NCI-H1105 treated with DMSO at 0.1 percent for 48 hours (cell line): ENCODE measurements around the gene MEMO1.
"Not testable (repeated sequence)": the region's sequence is repeated elsewhere in the genome, so short reads cannot be mapped to it uniquely, and the experiment has no call there.

Experiments used
- DNase-seq: peaks from one replicate; lab custom pipeline; 2025; lab: John Stamatoyannopoulos, UW

Gene MEMO1

GRCh38 chr2:31998731-31999383, 12.0 kb downstream of the MEMO1 start:
- no peak for DNase-seq

- no peak for DNase-seq
These were observed 13.2 kb downstream of the MEMO1 start for GRCh38 chr2:31997653-31998052.

GRCh38 chr2:31996571-31997150, 14.1 kb downstream of the MEMO1 start:
- no peak for DNase-seq

DNA sequence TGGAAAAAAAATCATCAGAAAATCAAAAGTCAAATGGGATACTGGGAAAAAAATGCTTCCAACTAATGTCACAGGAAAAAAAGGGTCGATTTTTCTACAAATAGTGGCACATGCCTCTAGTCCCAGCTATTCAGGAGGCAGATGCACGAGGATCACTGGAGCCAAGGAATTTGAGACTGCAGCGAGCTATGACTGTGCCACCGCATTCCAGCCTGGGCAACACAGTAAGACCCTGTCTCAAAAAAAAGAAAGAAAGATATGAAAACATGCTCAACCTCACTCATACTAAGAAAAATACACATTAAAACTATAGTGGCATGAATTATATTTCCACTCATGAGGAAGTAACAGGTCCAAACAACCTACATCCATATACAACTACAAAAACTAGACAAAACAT, 17.9 kb downstream of the MEMO1 start:
- DNase-seq = no peak

- DNase-seq = no peak
These were observed 18.7 kb downstream of the MEMO1 start for GRCh38 chr2:31992025-31992579.

- DNase-seq = no peak
These were observed 20.9 kb downstream of the MEMO1 start for GRCh38 chr2:31989946-31990345.

- DNase-seq = no peak
These were observed 23.2 kb downstream of the MEMO1 start for GRCh38 chr2:31987454-31988220.

DNA sequence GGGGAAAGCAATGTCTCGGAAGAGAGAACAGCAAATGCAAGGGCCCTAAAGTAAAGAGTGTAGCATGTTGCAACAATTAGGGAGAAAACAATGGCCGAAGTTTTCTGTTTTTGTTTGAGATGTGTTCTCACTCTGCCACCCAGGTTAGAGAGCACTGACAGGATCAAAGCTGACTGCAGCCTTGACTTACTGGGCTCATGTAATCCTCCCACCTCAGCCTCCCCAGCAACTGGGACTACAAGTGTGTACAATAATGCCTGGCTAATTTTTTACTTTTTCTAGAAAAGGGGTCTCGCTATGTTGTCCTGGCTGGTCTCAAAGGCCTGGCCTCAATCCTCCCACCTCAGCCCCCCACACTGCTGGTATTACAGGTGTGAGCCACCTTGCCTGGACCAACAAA, 23.9 kb downstream of the MEMO1 start:
- no peak for DNase-seq

GRCh38 chr2:31983762-31984467, 26.9 kb downstream of the MEMO1 start:
- DNase-seq = no peak

GRCh38 chr2:31980674-31981356, 30.0 kb downstream of the MEMO1 start:
- no peak for DNase-seq

DNA sequence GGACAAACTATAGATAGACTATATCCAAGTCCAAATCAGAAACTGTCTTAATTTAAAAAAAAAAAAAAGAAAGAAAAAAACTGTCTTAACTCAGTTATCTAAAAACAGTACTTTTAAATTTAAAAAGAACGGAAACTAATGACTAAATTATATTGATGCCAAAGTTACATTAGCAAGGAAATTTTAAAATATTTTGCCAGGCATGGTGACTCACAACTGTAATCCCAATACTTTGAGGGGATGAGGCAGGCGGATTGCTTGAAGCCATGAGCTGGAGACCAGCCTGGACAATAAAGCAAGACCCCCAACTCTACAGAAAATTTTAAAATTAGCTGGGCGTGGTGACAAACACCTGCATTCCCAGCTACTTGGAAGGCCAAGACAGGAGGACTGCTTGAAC, 30.9 kb downstream of the MEMO1 start:
- DNase-seq = no peak

DNA sequence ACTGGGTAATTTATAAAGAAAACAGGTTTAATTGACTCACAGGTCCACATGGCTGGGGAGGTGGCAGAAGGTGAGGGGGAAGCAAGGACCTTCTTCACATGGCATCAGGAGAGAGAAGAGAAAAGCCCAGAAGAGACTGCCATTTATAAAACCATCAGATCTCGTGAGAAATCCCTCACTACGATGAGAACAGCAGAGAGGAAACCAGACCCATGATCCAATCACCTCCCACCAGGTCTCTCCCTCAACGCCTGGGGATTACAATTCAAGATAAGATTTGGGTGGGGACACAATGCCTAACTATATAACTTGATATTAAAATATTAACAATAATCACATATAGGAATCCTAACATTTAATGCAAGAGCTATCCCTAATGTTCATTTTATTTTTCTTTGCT, 31.8 kb downstream of the MEMO1 start:
- no peak for DNase-seq

- no peak for DNase-seq
These were observed 32.4 kb downstream of the MEMO1 start for GRCh38 chr2:31978436-31978835.

- DNase-seq = no peak
These were observed 37.1 kb downstream of the MEMO1 start for GRCh38 chr2:31973665-31974064.

DNA sequence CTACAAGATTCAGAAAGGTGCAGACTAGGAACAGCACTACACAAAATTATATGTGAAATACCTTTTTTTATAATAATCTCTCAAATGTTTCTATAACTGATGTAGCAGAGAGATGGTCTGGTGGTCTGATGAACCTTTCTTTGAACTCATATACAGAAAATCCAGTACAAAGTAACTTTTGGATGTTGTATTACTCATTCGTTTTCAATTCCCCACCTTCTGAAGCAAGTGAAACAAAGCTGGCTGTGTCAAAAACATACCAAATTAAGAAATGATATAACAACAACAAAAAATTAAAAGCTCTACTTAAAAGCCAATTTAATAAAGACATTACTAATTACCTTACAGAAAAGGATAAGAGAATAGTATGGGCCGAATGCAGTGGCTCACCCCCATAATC, 38.7 kb downstream of the MEMO1 start:
- no peak for DNase-seq

GRCh38 chr2:31969178-31969577, 41.6 kb downstream of the MEMO1 start:
- no peak for DNase-seq

GRCh38 chr2:31967790-31968189, 43.0 kb downstream of the MEMO1 start:
- no peak for DNase-seq

GRCh38 chr2:31966402-31966801, 44.4 kb downstream of the MEMO1 start:
- not testable (repeated sequence) for DNase-seq

DNA sequence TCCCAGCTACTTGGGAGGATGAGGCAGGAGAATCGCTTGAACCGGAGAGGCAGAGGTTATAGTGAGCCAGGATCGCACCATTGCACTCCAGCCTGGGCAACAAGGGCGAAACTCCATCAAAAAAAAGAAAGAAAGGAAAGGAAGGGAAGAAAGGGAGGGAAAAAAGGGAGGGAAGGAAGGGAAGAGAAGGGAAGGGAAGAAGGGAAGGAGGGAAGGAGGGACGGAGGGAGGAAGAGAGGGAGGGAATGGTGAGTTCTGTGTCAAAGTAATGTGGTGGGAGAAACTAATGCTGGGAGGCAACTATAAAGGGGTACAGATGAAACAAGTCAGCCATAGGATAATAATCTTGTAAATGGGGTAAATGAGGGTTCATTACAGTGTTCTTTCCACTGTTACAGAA, 45.7 kb downstream of the MEMO1 start:
- no peak for DNase-seq

DNA sequence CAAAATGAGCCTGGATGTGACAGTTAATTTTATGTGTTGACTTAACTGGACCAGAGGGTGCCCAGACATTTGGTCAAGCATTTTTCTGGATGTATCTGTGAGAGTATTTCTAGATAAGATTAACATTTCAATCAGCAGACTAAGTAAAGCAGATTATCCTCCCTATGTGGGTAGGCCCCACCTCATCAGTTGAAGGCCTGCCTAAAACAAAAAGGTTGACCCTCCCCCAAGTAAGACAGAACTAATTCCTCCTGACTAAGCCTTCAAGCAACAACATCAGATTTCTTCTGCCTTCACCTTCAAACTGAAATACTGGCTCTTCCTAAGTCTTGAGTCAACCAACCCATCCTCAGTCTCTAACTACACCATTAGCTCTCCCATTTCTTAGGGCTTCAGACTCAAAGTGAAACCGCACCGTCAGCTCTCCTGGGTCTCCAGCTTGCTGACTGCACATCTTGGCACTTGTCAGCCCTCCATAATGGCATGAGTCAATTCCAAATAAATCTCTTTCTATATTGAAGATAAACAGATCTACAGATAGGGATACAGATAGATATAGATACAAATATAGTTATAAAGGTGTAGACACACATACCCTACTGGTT, 47.9 kb downstream of the MEMO1 start:
- no peak for DNase-seq

DNA sequence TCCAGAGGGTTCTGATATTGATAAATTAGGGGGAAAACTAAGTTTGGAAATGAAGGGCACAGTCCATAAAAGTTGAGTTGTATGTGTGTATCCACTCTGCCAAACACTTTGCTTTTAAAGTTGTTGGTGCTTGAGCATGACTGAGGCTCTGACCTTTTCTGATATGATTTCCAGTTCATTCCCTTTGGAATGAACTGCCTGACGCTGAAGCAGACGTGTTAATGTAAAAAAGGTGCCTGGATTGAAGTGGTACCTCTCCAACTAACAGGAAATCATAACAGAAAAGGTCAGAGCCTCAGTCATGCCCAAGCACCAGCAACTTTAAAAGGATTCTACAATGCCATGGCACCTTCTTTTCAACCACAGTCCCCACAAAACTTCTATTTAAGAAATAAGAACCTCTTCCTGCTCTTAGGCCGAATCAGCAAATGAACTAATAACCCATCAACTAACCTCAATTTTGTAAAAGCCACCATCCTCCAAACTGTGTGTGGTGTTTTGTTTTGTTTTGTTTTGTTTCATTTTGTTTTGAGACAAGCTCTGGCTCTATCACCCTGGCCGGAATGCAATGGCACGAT, 52.6 kb downstream of the MEMO1 start:
- DNase-seq = no peak
